ENCODE data around the gene KCNIP4.

Gene KCNIP4

DNA sequence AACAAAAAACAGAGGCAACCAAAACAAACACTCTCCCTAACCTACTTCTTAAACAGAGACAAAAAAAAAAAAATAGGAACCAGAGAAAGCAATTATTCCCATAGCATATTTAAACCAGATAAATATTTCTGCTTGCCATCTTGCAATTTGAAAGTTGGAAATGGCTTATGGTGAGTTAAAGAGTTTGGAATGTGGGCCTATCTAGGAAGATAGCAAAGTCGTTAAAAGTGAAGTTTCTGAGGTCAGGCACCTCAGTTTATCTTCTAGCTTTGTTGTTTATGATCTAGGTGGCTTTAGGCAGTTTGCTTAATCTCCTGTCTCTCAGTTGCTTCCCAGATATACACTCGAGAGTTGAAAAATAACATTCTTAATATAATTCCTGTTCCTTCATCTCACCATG lies 284.2 kb downstream of the KCNIP4 start:
- no peak for DNase-seq (ENCODE audit: low read depth)
- no peak overlapping the region for H3K4me3 ChIP-seq (ENCODE audit: low read depth, low read length)
- TF ChIP-seq, protein P1, sequence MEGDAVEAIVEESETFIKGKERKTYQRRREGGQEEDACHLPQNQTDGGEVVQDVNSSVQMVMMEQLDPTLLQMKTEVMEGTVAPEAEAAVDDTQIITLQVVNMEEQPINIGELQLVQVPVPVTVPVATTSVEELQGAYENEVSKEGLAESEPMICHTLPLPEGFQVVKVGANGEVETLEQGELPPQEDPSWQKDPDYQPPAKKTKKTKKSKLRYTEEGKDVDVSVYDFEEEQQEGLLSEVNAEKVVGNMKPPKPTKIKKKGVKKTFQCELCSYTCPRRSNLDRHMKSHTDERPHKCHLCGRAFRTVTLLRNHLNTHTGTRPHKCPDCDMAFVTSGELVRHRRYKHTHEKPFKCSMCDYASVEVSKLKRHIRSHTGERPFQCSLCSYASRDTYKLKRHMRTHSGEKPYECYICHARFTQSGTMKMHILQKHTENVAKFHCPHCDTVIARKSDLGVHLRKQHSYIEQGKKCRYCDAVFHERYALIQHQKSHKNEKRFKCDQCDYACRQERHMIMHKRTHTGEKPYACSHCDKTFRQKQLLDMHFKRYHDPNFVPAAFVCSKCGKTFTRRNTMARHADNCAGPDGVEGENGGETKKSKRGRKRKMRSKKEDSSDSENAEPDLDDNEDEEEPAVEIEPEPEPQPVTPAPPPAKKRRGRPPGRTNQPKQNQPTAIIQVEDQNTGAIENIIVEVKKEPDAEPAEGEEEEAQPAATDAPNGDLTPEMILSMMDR (conservative IDR thresholded peaks at IDR 0.05; ENCODE audit: low read depth, low read length) = no peak

DNA sequence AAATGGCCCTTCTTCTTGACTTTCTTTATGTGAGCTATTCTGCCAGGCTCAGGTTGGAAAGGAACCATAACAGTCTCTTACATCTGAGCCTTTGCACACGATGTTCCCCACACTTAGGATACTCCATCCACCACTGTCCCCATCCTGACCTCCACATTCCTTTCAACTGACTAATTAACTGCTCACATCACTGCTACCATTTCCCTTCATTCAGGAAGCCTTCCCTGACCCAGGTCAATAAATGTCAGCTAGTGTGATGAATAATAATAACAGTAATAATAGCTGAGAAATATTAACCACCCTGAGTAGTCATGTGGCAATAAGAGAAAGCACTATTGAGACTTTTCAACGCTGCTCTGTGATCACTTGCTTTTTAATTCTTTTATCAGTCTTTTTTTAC lies 291.7 kb downstream of the KCNIP4 start:
- DNase-seq (ENCODE audit: low read depth) = peak; percentile 95

DNA sequence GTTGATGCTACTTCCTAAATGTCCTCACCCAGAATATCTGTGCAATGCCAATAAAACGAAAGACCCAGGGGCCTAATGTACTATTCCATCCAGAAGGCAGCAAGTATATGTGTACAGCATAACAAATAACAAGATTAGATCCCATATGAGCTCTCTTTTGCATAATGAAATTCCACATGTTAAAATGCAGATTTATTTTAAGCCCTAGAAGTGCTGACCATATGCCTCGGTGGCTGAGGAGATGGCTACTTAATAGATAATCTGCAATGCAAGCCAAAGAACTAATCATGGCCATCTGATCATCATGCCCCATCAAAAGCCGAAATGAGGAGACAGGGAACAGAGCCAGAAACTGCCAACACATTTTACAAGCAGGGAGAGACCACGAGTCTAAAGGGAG lies 293.5 kb downstream of the KCNIP4 start:
- no peak overlapping the region for H3K4me3 ChIP-seq (ENCODE audit: low read depth, low read length)
- peak; percentile 49 for DNase-seq (ENCODE audit: low read depth)
- TF ChIP-seq, protein P1 (conservative IDR thresholded peaks at IDR 0.05; ENCODE audit: low read depth, low read length) = no peak

More for the DNA sequence above, 291.7 kb downstream of the KCNIP4 start:
- TF ChIP-seq, protein P1 (conservative IDR thresholded peaks at IDR 0.05; ENCODE audit: low read depth, low read length) = no peak
- H3K4me3 ChIP-seq (ENCODE audit: low read depth, low read length) = no peak overlapping the region

DNA sequence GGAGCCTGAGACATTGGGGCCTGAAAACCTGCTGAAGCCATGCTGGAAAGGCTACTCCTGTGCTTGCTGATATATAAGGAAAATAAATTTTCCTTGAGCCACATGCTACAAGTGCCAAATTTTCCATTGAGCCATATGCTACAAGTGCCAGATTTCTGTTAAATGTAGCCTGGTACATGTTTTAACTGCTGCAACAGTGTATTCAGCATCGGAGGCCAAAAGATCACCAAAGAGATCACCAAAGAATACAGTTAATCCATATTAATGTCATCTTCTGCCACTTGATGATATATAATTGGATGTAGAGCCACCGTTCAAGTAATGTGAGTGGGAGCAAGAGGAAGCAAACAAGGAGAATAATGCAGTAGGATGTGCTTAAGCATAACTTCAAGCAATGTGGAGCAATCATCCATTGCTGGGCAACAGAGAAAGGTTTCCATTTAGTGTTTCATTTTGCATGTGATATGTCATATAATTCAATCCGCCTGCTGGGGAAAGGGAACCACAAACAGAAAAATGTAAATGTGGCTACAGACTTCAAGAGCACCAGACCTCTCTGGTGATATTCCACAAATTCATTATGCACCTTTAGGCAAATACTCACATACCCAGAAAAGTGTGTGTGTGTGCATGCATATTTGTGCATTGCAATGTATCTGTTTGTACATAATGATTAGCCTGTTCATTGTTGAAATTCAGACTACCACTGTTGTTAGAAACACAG lies 295.9 kb downstream of the KCNIP4 start:
- H3K4me3 ChIP-seq (ENCODE audit: low read depth, low read length) = no peak overlapping the region
- peak; percentile 19 for DNase-seq (ENCODE audit: low read depth)
- TF ChIP-seq, protein P1 (conservative IDR thresholded peaks at IDR 0.05; ENCODE audit: low read depth, low read length) = no peak

DNA sequence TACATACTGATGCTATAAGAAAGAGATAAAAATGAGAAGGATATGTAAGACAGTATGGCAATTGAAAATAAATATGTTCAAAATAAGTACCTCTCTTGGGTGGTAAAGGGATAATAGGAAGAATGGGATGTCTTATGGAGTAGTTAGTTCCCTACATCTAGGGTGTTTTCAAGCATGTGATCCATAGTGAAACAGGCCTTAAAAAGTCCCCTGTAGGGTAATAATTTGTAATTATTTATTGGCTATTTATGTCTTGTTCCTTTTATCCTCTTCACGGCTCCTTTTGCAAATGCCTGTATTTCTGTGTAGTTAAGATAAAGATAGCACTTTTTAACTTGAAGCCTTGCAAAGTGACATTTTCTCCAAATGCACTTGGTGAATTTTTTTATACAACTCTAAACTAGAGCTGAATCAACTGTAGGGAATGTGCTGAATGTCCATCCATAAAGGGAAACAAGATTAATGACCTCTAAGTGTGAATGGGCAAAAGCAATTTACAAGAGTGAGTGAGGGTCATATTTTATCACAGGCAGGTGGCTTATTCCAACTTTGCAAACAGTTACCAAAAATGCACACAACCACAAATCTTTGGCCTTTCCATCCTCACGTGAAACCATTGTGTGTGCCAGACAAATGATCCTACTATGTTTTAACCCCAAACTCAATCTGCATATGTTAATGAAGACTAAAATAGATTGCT lies 299.0 kb downstream of the KCNIP4 start:
- TF ChIP-seq, protein P1 (conservative IDR thresholded peaks at IDR 0.05; ENCODE audit: low read depth, low read length) = no peak
- DNase-seq (ENCODE audit: low read depth) = no peak
- no peak overlapping the region for H3K4me3 ChIP-seq (ENCODE audit: low read depth, low read length)

DNA sequence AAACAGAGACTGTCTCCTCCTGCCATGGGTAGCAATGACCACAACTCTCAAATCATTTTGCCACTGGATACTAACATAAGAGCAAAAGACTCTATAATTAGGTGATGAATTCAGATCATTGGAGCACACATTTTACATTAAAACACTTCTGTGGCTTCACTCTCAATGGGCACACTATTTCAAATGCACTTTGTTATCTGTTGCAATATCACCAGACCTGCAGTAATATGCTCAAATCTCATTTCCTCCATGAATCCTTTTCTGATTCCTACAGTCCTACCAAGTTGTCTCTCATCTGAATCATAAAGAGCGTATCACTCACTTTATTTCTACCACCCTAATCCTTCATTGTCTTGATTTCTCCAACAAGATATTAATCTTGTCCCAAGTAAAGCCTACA lies 302.8 kb downstream of the KCNIP4 start:
- H3K4me3 ChIP-seq (ENCODE audit: low read depth, low read length) = no peak overlapping the region
- TF ChIP-seq, protein P1 (conservative IDR thresholded peaks at IDR 0.05; ENCODE audit: low read depth, low read length) = no peak
- DNase-seq (ENCODE audit: low read depth) = no peak

Data from choroid plexus epithelial cell (primary cell).